Neural cell (in vitro differentiated cells): ENCODE measurements around the gene AGL. TPM values are rescaled to one million over a fixed set of nuclear protein-coding genes. Genes with fewer than 3 reads are reported as not detected.
"Not testable (repeated sequence)": the region's sequence is repeated elsewhere in the genome, so short reads cannot be mapped to it uniquely, and the experiment has no call there.

ENCODE experiments used
- H2AFZ ChIP-seq: fragments of 200-600, 300-800 bp; sonication (generic), shearing (Covaris generic); 2 replicates; pipeline ENCODE4 v1.6.0; 2014; ENCODE audit warnings: low read depth, mild to moderate bottlenecking, antibody characterized with exemption, low read length, moderate library complexity
- H3F3A ChIP-seq: fragments of 200-600 bp; shearing (Covaris generic); 2 replicates; pipeline ENCODE4 v1.6.1; 2016; ENCODE audit warnings: mild to moderate bottlenecking, moderate library complexity, mixed read lengths, antibody characterized with exemption, low read length; ENCODE audit not compliant: insufficient read depth, poor library complexity, severe bottlenecking
- H3K27ac ChIP-seq: fragments of 200-600, 300-800 bp; sonication (generic), shearing (Covaris generic); 2 replicates; pipeline ENCODE4 v1.5.1; 2014; ENCODE audit warnings: mild to moderate bottlenecking, low read length, moderate library complexity
- H3K27me3 ChIP-seq: fragments of 300-800, 200-600 bp; sonication (generic), shearing (Covaris generic); 2 replicates; pipeline ENCODE4 v1.6.0; 2014; ENCODE audit warnings: mild to moderate bottlenecking, low read depth, low read length, moderate library complexity; ENCODE audit not compliant: insufficient read depth
- H3K36me3 ChIP-seq: fragments of 300-800, 200-600 bp; sonication (generic), shearing (Covaris generic); 2 replicates; pipeline ENCODE4 v1.5.1; 2014; ENCODE audit warnings: mild to moderate bottlenecking, antibody characterized with exemption, low read length, moderate library complexity; ENCODE audit not compliant: insufficient read depth
- H3K4me2 ChIP-seq: fragments of 300-800, 200-600 bp; sonication (generic), shearing (Covaris generic); 2 replicates; pipeline ENCODE4 v1.6.0; 2014; ENCODE audit warnings: mild to moderate bottlenecking, low read length
- H3K4me3 ChIP-seq: fragments of 300-800, 200-600 bp; sonication (generic), shearing (Covaris generic); 2 replicates; pipeline ENCODE4 v1.5.1; 2014; ENCODE audit warnings: mild to moderate bottlenecking, low read length, moderate library complexity
- H3K79me2 ChIP-seq: fragments of 200-600 bp; shearing (Covaris generic); replicated peaks from 2 replicates; pipeline ENCODE4 v1.6.0; 2014; ENCODE audit warnings: mild to moderate bottlenecking, low read length, moderate library complexity; ENCODE audit not compliant: insufficient read depth
- H3K9ac ChIP-seq: fragments of 300-800, 200-600 bp; sonication (generic), shearing (Covaris generic); 2 replicates; pipeline ENCODE4 v1.6.1; 2016; ENCODE audit warnings: mild to moderate bottlenecking, low read length, mixed read lengths
- H3K9me2 ChIP-seq: fragments of 200-600 bp; shearing (Covaris generic); 2 replicates; pipeline ENCODE4 v1.6.1; 2016; ENCODE audit warnings: mild to moderate bottlenecking, low read length, mixed read lengths; ENCODE audit not compliant: insufficient read depth
- H3K9me3 ChIP-seq: fragments of 200-600, 300-800 bp; sonication (generic), shearing (Covaris generic); 2 replicates; pipeline ENCODE4 v1.6.1; 2016; ENCODE audit warnings: mild to moderate bottlenecking, mixed run types, low read length, moderate library complexity, mixed read lengths
- H4K20me1 ChIP-seq: fragments of 200-600 bp; shearing (Covaris generic); 2 replicates; pipeline ENCODE4 v1.6.1; 2016; ENCODE audit warnings: mild to moderate bottlenecking, mixed run types; ENCODE audit not compliant: insufficient read depth
- EP300 ChIP-seq: fragments of 450-650 bp; conservative IDR thresholded peaks from 2 replicates; pipeline ENCODE4 v1.6.1; 2014; ENCODE audit warnings: antibody characterized with exemption, mild to moderate bottlenecking, moderate library complexity; ENCODE audit not compliant: poor library complexity, severe bottlenecking
- EZH2 ChIP-seq: fragments of 200-600, 300-800 bp; shearing (Covaris generic), sonication (generic); IDR thresholded peaks from 2 replicates; pipeline ENCODE4 v1.6.1; 2014; ENCODE audit warnings: antibody characterized with exemption, low read length, borderline replicate concordance, mild to moderate bottlenecking; ENCODE audit not compliant: insufficient read depth, poor library complexity, severe bottlenecking
- MXI1 ChIP-seq: fragments of 450-650 bp; conservative IDR thresholded peaks from 2 replicates; pipeline ENCODE4 v1.6.1; 2014; ENCODE audit warnings: antibody characterized with exemption, mild to moderate bottlenecking; ENCODE audit not compliant: poor library complexity, severe bottlenecking
- POLR2AphosphoS5 ChIP-seq: IDR thresholded peaks from 2 replicates; pipeline ENCODE4 v1.6.1; 2012
- RAD21 ChIP-seq: fragments of 450-650 bp; conservative IDR thresholded peaks from 2 replicates; pipeline ENCODE4 v1.6.1; 2014; ENCODE audit warnings: antibody characterized with exemption, mild to moderate bottlenecking, moderate library complexity
- REST ChIP-seq: IDR thresholded peaks from 2 replicates; pipeline ENCODE4 v1.6.1; 2012; ENCODE audit warnings: borderline replicate concordance
- SMC3 ChIP-seq: fragments of 450-650 bp; conservative IDR thresholded peaks from 2 replicates; pipeline ENCODE4 v1.6.1; 2014; ENCODE audit warnings: antibody characterized with exemption, mild to moderate bottlenecking, moderate library complexity; ENCODE audit not compliant: poor library complexity
- TAF1 ChIP-seq: IDR thresholded peaks from 2 replicates; pipeline ENCODE4 v1.6.1; 2012; ENCODE audit warnings: low read depth
- polyA plus RNA-seq: library from polyadenylated mRNA; depleted of rRNA; stranded (reverse); fragments of >200 nt; gene quantifications from 2 replicates; pipeline ENCODE4 v1.2.3, GENCODE V29; 2014
- TF ChIP-seq, protein P1 (sequence below): fragments of 450-650 bp; IDR thresholded peaks from 2 replicates; pipeline ENCODE4 v1.5.1; 2014; ENCODE audit warnings: antibody characterized with exemption, mild to moderate bottlenecking, moderate library complexity; ENCODE audit not compliant: poor library complexity, severe bottlenecking

Gene AGL
- polyA plus RNA-seq, 1 donor from 2014 or later, result 17.7 TPM

GRCh38 chr1:99855914-99856450 lies 5.8 kb downstream of the AGL start:
- no peak for TF ChIP-seq TAF1
- no peak for TF ChIP-seq EP300
- no peak for TF ChIP-seq REST
- TF ChIP-seq MXI1, result no peak
- Histone ChIP-seq H3F3A (no peaks in the 10 kb centered on the region), H2AFZ (no peak overlapping the region), H3K27ac (no peak overlapping the region), H3K9ac (no peak overlapping the region), H3K9me2 (no peaks in the 10 kb centered on the region), H3K27me3 (no peaks in the 10 kb centered on the region), H3K4me3 (no peak overlapping the region), H3K36me3 (no peaks in the 10 kb centered on the region), H3K79me2 (peaks cover 4% of the 10 kb centered on the region), H3K4me2 (no peak overlapping the region), H3K9me3 (no peaks in the 10 kb centered on the region), H4K20me1 (no peaks in the 10 kb centered on the region)

DNA sequence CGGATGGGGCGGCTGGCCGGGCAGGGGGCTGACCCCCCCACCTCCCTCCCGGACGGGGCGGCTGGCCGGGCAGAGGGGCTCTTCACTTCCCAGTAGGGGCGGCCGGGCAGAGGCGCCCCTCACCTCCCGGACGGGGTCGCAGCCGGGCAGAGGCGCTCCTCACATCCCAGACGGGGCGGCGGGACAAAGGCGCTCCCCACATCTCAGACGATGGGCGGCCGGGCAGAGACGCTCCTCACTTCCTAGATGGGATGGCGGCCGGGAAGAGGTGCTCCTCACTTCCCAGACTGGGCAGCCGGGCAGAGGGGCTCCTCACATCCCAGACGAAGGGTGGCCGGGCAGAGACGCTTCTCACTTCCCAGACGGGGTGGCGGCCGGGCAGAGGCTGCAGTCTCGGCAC lies 6.9 kb downstream of the AGL start:
- not testable (repeated sequence) for H3F3A ChIP-seq, H3K9me2 ChIP-seq, H3K4me2 ChIP-seq, H2AFZ ChIP-seq, H3K27me3 ChIP-seq, H3K4me3 ChIP-seq, H3K36me3 ChIP-seq, H3K27ac ChIP-seq, H3K9ac ChIP-seq, H3K79me2 ChIP-seq, H3K9me3 ChIP-seq, H4K20me1 ChIP-seq

DNA sequence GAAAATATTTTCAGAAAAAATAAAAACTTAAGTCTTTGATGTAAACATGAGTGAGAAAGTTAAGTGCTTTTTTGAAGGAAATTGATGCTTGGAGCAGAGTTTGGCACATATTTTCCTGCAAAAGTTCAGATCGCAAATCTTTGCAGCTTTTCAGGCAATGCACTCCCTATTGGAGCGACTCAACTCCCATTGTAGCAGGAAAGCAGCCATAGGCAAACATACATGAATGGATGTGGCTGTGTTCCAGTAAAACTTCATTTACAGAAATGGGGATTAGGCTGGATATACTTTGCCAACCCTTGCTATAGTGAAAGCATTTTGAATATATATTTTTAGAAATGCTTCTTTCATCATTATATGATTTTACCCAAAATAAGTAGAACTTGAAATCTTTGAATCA lies 8.1 kb downstream of the AGL start:
- Histone ChIP-seq H3F3A (no peaks in the 10 kb centered on the region), H3K27me3 (no peaks in the 10 kb centered on the region), H3K9me3 (no peaks in the 10 kb centered on the region), H2AFZ (no peak overlapping the region), H3K27ac (no peak overlapping the region), H3K9me2 (no peaks in the 10 kb centered on the region), H3K79me2 (no peaks in the 10 kb centered on the region), H3K4me3 (no peak overlapping the region), H3K4me2 (no peak overlapping the region), H4K20me1 (no peaks in the 10 kb centered on the region), H3K9ac (no peak overlapping the region), H3K36me3 (no peaks in the 10 kb centered on the region)
- TF ChIP-seq EZH2, result no peak
- no peak for TF ChIP-seq EP300
- no peak for TF ChIP-seq REST
- TF ChIP-seq TAF1, result no peak
- TF ChIP-seq RAD21, result no peak
- TF ChIP-seq SMC3, result no peak
- TF ChIP-seq MXI1, result no peak
- TF ChIP-seq, protein P1, sequence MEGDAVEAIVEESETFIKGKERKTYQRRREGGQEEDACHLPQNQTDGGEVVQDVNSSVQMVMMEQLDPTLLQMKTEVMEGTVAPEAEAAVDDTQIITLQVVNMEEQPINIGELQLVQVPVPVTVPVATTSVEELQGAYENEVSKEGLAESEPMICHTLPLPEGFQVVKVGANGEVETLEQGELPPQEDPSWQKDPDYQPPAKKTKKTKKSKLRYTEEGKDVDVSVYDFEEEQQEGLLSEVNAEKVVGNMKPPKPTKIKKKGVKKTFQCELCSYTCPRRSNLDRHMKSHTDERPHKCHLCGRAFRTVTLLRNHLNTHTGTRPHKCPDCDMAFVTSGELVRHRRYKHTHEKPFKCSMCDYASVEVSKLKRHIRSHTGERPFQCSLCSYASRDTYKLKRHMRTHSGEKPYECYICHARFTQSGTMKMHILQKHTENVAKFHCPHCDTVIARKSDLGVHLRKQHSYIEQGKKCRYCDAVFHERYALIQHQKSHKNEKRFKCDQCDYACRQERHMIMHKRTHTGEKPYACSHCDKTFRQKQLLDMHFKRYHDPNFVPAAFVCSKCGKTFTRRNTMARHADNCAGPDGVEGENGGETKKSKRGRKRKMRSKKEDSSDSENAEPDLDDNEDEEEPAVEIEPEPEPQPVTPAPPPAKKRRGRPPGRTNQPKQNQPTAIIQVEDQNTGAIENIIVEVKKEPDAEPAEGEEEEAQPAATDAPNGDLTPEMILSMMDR, result no peak
- TF ChIP-seq POLR2AphosphoS5, result no peak
